Endodermal cell (in vitro differentiated cells): ENCODE data around the gene LRRC7. TPM values are rescaled to one million over a fixed set of nuclear protein-coding genes. Genes with fewer than 3 reads are reported as not detected.

Experiments
- DNase-seq: peaks from one replicate; pipeline ENCODE4 v3.0.0-alpha.2; 2017
- H3K27ac ChIP-seq: 2 replicates; pipeline ENCODE4 v1.5.1; 2013; ENCODE audit warnings: mild to moderate bottlenecking, low read depth, low read length, moderate library complexity
- H3K27me3 ChIP-seq: 2 replicates; pipeline ENCODE4 v1.6.1; 2013; ENCODE audit warnings: mild to moderate bottlenecking, low read length, moderate library complexity; ENCODE audit not compliant: insufficient read depth, control insufficient read depth, poor library complexity, severe bottlenecking
- H3K36me3 ChIP-seq: 2 replicates; pipeline ENCODE4 v1.7.0; 2013; ENCODE audit warnings: mild to moderate bottlenecking, low read length, moderate library complexity; ENCODE audit not compliant: control insufficient read depth, insufficient read depth
- H3K4me1 ChIP-seq: one replicate; pipeline ENCODE4 v1.7.0; 2013; ENCODE audit warnings: low read length; ENCODE audit not compliant: control insufficient read depth, insufficient read depth
- H3K4me3 ChIP-seq: 2 replicates; pipeline ENCODE4 v1.5.1; 2013; ENCODE audit warnings: mild to moderate bottlenecking, low read length, moderate library complexity
- H3K9ac ChIP-seq: 2 replicates; pipeline ENCODE4 v1.6.1; 2013; ENCODE audit warnings: mild to moderate bottlenecking, low read length, moderate library complexity; ENCODE audit not compliant: poor library complexity, severe bottlenecking; ENCODE audit errors: extremely low read depth
- H3K9me3 ChIP-seq: 2 replicates; pipeline ENCODE4 v1.6.1; 2013; ENCODE audit warnings: mild to moderate bottlenecking, low read length, moderate library complexity; ENCODE audit not compliant: control insufficient read depth
- H3K27ac Mint-ChIP-seq: 2 replicates; pipeline ENCODE4 v1.8.0; 2020; ENCODE audit warnings: mixed read lengths
- H3K27me3 Mint-ChIP-seq: 2 replicates; pipeline ENCODE4 v1.8.0; 2021; ENCODE audit warnings: mild to moderate bottlenecking, mixed read lengths; ENCODE audit not compliant: insufficient read depth
- H3K36me3 Mint-ChIP-seq: 2 replicates; pipeline ENCODE4 v1.8.0; 2020; ENCODE audit warnings: low read depth, mixed read lengths
- H3K4me1 Mint-ChIP-seq: 2 replicates; pipeline ENCODE4 v1.8.0; 2020; ENCODE audit warnings: mixed read lengths
- H3K4me3 Mint-ChIP-seq: 2 replicates; pipeline ENCODE4 v1.8.0; 2020; ENCODE audit warnings: mild to moderate bottlenecking, moderate library complexity, mixed read lengths
- H3K9me3 Mint-ChIP-seq: 2 replicates; pipeline ENCODE4 v1.8.0; 2020; ENCODE audit warnings: mild to moderate bottlenecking, mixed read lengths
- WGBS, 2 experiments: methylation state at CpG; one replicate each; pipeline versions ENCODE4 v1.1.5 to v1.1.7; 2013; ENCODE audit warnings: missing lambda C conversion rate in 2 of 2, mixed read lengths in 1 of 2; ENCODE audit not compliant: insufficient coverage in 1 of 2, insufficient read length in 1 of 2; 5-methylcytosine and 5-hydroxymethylcytosine counted together
- total RNA-seq, 2 donors: library from RNA; stranded (reverse); fragmentation: NEBNext Ultra II Directional in 1 of 2; extraction: Animal tissue kit (Norgen Biotek cat#: 25700) in 1 of 2; gene quantifications; 2 replicates in 1 of 2; 3 replicates in 1 of 2; pipeline ENCODE4 v1.2.1, GENCODE V29; 2021
- TF ChIP-seq, protein P1 (sequence below): fragments of 200-600 bp; sonication (generic); conservative IDR thresholded peaks from 2 replicates; pipeline ENCODE4 v1.5.0; 2021; ENCODE audit warnings: antibody characterized with exemption, mild to moderate bottlenecking

The LRRC7 gene
- total RNA-seq, 2 donors from 2014 or later: 1.4 to 2.2 TPM

DNA sequence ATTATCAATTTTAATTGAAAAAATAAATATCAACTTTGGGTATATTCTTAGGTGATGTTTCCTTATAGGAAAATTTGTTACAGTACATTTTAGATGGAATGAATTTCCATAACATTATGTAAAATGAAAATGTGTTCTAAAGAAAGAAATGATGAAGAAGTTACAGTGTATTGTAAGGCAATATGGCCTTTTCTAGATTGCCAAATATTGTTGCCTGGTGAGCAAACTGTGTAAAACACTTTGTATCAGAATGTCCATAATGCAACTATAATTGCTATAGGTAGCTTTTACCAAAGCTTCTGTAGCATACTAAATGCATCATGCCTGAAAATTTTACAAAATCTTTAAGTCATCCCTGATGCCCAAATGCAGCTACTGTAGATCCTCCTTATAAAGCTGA lies 285.0 kb downstream of the LRRC7 start:
- DNase-seq: no peak
- Mint-ChIP-seq H3K27me3 (peaks cover 8% of the 10 kb centered on the region), H3K9me3 (peaks cover 5% of the 10 kb centered on the region), H3K36me3 (no peaks in the 10 kb centered on the region), H3K4me3 (no peak overlapping the region), H3K27ac (no peak overlapping the region), H3K4me1 (peaks cover 8% of the 10 kb centered on the region)
- Histone ChIP-seq H3K9ac (no peak overlapping the region), H3K4me1 (no peaks in the 10 kb centered on the region), H3K36me3 (no peaks in the 10 kb centered on the region), H3K27me3 (no peaks in the 10 kb centered on the region), H3K4me3 (no peak overlapping the region), H3K9me3 (no peaks in the 10 kb centered on the region), H3K27ac (no peak overlapping the region)
- TF ChIP-seq, protein P1, sequence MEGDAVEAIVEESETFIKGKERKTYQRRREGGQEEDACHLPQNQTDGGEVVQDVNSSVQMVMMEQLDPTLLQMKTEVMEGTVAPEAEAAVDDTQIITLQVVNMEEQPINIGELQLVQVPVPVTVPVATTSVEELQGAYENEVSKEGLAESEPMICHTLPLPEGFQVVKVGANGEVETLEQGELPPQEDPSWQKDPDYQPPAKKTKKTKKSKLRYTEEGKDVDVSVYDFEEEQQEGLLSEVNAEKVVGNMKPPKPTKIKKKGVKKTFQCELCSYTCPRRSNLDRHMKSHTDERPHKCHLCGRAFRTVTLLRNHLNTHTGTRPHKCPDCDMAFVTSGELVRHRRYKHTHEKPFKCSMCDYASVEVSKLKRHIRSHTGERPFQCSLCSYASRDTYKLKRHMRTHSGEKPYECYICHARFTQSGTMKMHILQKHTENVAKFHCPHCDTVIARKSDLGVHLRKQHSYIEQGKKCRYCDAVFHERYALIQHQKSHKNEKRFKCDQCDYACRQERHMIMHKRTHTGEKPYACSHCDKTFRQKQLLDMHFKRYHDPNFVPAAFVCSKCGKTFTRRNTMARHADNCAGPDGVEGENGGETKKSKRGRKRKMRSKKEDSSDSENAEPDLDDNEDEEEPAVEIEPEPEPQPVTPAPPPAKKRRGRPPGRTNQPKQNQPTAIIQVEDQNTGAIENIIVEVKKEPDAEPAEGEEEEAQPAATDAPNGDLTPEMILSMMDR: no peak

DNA sequence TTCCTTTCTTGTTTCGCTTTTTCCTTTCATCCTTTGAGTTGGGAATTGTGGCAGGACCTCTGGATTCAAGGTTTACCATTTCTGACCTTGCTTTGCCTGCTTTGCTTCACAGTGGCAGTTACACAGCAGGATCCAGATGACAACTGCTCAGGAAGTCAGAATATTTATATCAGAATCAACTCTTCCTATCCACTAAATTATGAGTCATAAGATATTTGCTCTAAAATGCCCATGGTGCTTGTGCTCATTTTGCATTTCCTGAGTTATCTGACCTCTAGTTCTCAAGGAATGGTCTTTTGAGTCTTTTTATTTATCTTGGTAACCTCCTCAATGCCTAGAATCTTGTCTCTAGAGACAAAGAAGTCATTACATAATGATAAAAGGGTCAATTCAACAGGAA lies 290.8 kb downstream of the LRRC7 start:
- Mint-ChIP-seq H3K27me3 (no peaks in the 10 kb centered on the region), H3K9me3 (peaks cover 5% of the 10 kb centered on the region), H3K27ac (no peak overlapping the region), H3K4me1 (peaks cover 14% of the 10 kb centered on the region), H3K4me3 (no peak overlapping the region), H3K36me3 (no peaks in the 10 kb centered on the region)
- DNase-seq: no peak
- Histone ChIP-seq H3K9ac (no peak overlapping the region), H3K27me3 (no peaks in the 10 kb centered on the region), H3K9me3 (no peaks in the 10 kb centered on the region), H3K4me3 (no peak overlapping the region), H3K4me1 (peaks cover 6% of the 10 kb centered on the region), H3K36me3 (no peaks in the 10 kb centered on the region), H3K27ac (no peak overlapping the region)
- TF ChIP-seq, protein P1: no peak
- WGBS, 2 experiments: 100% methylated on average over 1 of the region's 1 CpG

DNA sequence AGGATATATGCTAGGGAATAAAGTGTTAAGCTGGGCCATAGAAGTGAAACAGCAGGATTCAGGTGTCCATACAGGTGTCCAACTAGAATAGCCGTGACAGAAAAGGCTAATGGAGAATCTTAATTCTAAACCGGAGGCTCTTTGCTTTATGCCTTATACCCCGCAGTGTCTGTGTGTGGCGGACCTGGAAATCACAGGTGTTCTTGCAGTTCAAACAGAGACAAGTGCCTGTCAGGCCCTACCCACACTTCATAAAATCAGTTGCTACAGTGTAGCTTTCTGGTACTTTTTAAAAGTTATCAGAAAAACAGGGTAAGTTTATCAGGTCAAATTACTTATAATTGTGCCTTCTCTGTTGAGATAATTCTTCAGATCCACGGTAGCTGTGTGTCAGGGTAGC lies 293.9 kb downstream of the LRRC7 start:
- Histone ChIP-seq H3K9me3 (no peaks in the 10 kb centered on the region), H3K4me3 (no peak overlapping the region), H3K4me1 (peaks cover 6% of the 10 kb centered on the region), H3K27ac (no peak overlapping the region), H3K36me3 (no peaks in the 10 kb centered on the region), H3K9ac (no peak overlapping the region), H3K27me3 (no peaks in the 10 kb centered on the region)
- 90 to 100% methylated on average over 5 of the region's 5 CpGs for WGBS, 2 experiments
- Mint-ChIP-seq H3K27ac (no peak overlapping the region), H3K36me3 (no peaks in the 10 kb centered on the region), H3K4me3 (no peak overlapping the region), H3K9me3 (no peaks in the 10 kb centered on the region), H3K4me1 (peaks cover 14% of the 10 kb centered on the region), H3K27me3 (no peaks in the 10 kb centered on the region)
- no peak for DNase-seq
- TF ChIP-seq, protein P1: no peak
